ENCODE data around the gene DAZAP2.
"Not testable (repeated sequence)": the region's sequence is repeated elsewhere in the genome, so short reads cannot be mapped to it uniquely, and the experiment has no call there.

Gene DAZAP2

GRCh38 chr12:51217133-51217967 is 21.3 kb upstream of the DAZAP2 start:
- no peak for DNase-seq

GRCh38 chr12:51217968-51218606 is 20.5 kb upstream of the DAZAP2 start, which contains the start of gene POU6F1:
Gene POU6F1 (minus strand): TSS chr12:51218062. CDS start chr12:51206836, 11,226 bp downstream.
- DNase-seq, result peak; percentile 45 to 46

GRCh38 chr12:51218607-51219161 is 19.9 kb upstream of the DAZAP2 start:
- no peak for DNase-seq

- DNase-seq, result no peak
Measured at GRCh38 chr12:51219322-51219721, 19.3 kb upstream of the DAZAP2 start.

- DNase-seq, result not testable (repeated sequence)
Measured at GRCh38 chr12:51219857-51220256, 18.8 kb upstream of the DAZAP2 start.

GRCh38 chr12:51222461-51222860 is 16.2 kb upstream of the DAZAP2 start:
- DNase-seq, result no peak

GRCh38 chr12:51224625-51225024 is 14.0 kb upstream of the DAZAP2 start:
- no peak for DNase-seq

GRCh38 chr12:51225234-51225633 is 13.4 kb upstream of the DAZAP2 start:
- no peak for DNase-seq

- no peak for DNase-seq
Measured at GRCh38 chr12:51225771-51226170, 12.9 kb upstream of the DAZAP2 start.

GRCh38 chr12:51227112-51227511 is 11.5 kb upstream of the DAZAP2 start:
- not testable (repeated sequence) for DNase-seq

- DNase-seq, result no peak
Measured at GRCh38 chr12:51227962-51228361, 10.7 kb upstream of the DAZAP2 start.

- no peak for DNase-seq
Measured at GRCh38 chr12:51229116-51229809, 9.4 kb upstream of the DAZAP2 start.

- no peak for DNase-seq
Measured at GRCh38 chr12:51232642-51233041, 6.0 kb upstream of the DAZAP2 start.

GRCh38 chr12:51234530-51234929 is 4.1 kb upstream of the DAZAP2 start:
- no peak for DNase-seq

- no peak for DNase-seq
Measured at GRCh38 chr12:51238037-51238509, 553 bp upstream of the DAZAP2 start.

- DNase-seq, result no peak
Measured at GRCh38 chr12:51240971-51241370, 2.3 kb downstream of the DAZAP2 start.

GRCh38 chr12:51242120-51242519 is 3.5 kb downstream of the DAZAP2 start:
- no peak for DNase-seq

GRCh38 chr12:51242876-51243275 is 4.2 kb downstream of the DAZAP2 start:
- peak; percentile 35 to 39 for DNase-seq

- no peak for DNase-seq
Measured at GRCh38 chr12:51244269-51244668, 5.6 kb downstream of the DAZAP2 start.

GRCh38 chr12:51245476-51246253 is 7.0 kb downstream of the DAZAP2 start:
- DNase-seq, result no peak

GRCh38 chr12:51246254-51246853 is 7.7 kb downstream of the DAZAP2 start:
- peak; percentile 91 for DNase-seq
